ENCODE measurements around the gene MAP1LC3A. TPM values are rescaled to one million over a fixed set of nuclear protein-coding genes. Genes with fewer than 3 reads are reported as not detected.

Gene MAP1LC3A
- total RNA-seq, 1 experiment from 2014 or later = 25.9 TPM

- Histone ChIP-seq H2BK120ac (ENCODE audit: low read depth, low read length, poor library complexity, severe bottlenecking) (no peak overlapping the region), H4K8ac (replicated peaks; ENCODE audit: insufficient read length, low read depth, low read length) (no peak overlapping the region), H3K27ac (ENCODE audit: insufficient read length, low read depth, low read length) (no peak overlapping the region), H3K79me2 (ENCODE audit: insufficient read depth, low read length) (no peaks in the 10 kb centered on the region), H4K91ac (ENCODE audit: insufficient read length, low read depth, low read length) (no peak overlapping the region), H3K79me1 (ENCODE audit: insufficient read depth, low read depth, low read length, poor library complexity, severe bottlenecking) (no peaks in the 10 kb centered on the region), H3K4me1 (ENCODE audit: insufficient read depth, low read length) (no peaks in the 10 kb centered on the region), H2AK5ac (ENCODE audit: insufficient read length, low read length) (no peak overlapping the region), H3K9me3 (ENCODE audit: control insufficient read depth, low read depth, low read length) (no peaks in the 10 kb centered on the region), H3K18ac (ENCODE audit: insufficient read length, low read depth, low read length) (no peak overlapping the region), H3K23me2 (ENCODE audit: insufficient read length, low read depth, low read length, poor library complexity, severe bottlenecking) (no peaks in the 10 kb centered on the region), H2AFZ (ENCODE audit: low read length) (no peak overlapping the region), H2BK5ac (ENCODE audit: insufficient read length, low read length) (no peak overlapping the region), H3K4ac (ENCODE audit: low read depth, low read length) (no peak overlapping the region), H2BK20ac (ENCODE audit: low read depth, low read length, poor library complexity, severe bottlenecking) (no peak overlapping the region), H3K9ac (ENCODE audit: extremely low read depth, insufficient read length, low read length) (no peak overlapping the region), H3T11ph (ENCODE audit: low read length) (no peak overlapping the region), H3K27me3 (ENCODE audit: insufficient read depth, low read length) (no peaks in the 10 kb centered on the region), H3K14ac (ENCODE audit: insufficient read depth, low read length) (no peak overlapping the region), H4K5ac (ENCODE audit: insufficient read length, low read depth, low read length) (no peak overlapping the region), H3K4me2 (ENCODE audit: insufficient read depth, insufficient read length, low read length) (no peak overlapping the region), H3K56ac (ENCODE audit: insufficient read length, low read depth, low read length) (no peak overlapping the region), H2BK12ac (ENCODE audit: insufficient read length, low read depth, low read length) (no peak overlapping the region), H2BK15ac (ENCODE audit: low read depth, low read length) (no peak overlapping the region), H3K23ac (ENCODE audit: insufficient read length, low read depth, low read length) (no peak overlapping the region), H4K20me1 (ENCODE audit: control insufficient read depth, insufficient read depth, insufficient read length) (no peaks in the 10 kb centered on the region)
- H3K27ac Mint-ChIP-seq = no peak overlapping the region
- DNase-seq = no peak
- TF ChIP-seq CTCF (conservative IDR thresholded peaks at IDR 0.05) = no peak
- H3K4me1 Mint-ChIP-seq = peaks cover 15 to 24% of the 10 kb centered on the region in 2 experiments
- no peak overlapping the region for H3K4me3 Mint-ChIP-seq
- H3K27me3 Mint-ChIP-seq (ENCODE audit: low read depth) = no peaks in the 10 kb centered on the region
- no CpG with 5 or more reads among the region's 2 CpGs for WGBS (ENCODE audit: extremely low coverage, insufficient read length, low lambda C conversion rate)
- H3K36me3 Mint-ChIP-seq (ENCODE audit: insufficient read depth in 1 of 3, low read depth in 3 of 3) = peaks cover 5 to 21% (median 9%) of the 10 kb centered on the region in 3 experiments; a peak in 6 of 7 replicates
- H3K9me3 Mint-ChIP-seq = no peaks in the 10 kb centered on the region
These were observed 11.1 kb downstream of the MAP1LC3A start for GRCh38 chr20:34569598-34569997.
